Testis (tissue), 2 donors: Measurements from ENCODE around the gene NRG2.

Experiments
- CTCF ChIP-seq, 3 experiments: fragments of 450-650 bp in 2 of 3; fragments of 200-600 bp in 1 of 3; sonication (generic) in 1 of 3; IDR thresholded peaks; one replicate each; pipeline ENCODE4 v1.5.1; 2016 to 2019; ENCODE audit warnings: antibody characterized with exemption in 3 of 3, mild to moderate bottlenecking in 2 of 3, moderate library complexity in 1 of 3
- POLR2A ChIP-seq: fragments of 450-650 bp; IDR thresholded peaks from one replicate; pipeline ENCODE4 v1.6.1; 2017; ENCODE audit warnings: antibody characterized with exemption, mild to moderate bottlenecking, moderate library complexity

GRCh38 chr5:139829471-139829870 is 213.6 kb downstream of the NRG2 start:
- TF ChIP-seq CTCF (IDR thresholded peaks at IDR 0.05) (no peak), POLR2A (no peak)
